Activated CD4-positive, alpha-beta T cell treated with anti-CD3 and anti-CD28 coated beads, Interleukin-2, amount 50 U/mL, for 4 hours (primary cell): Measurements from ENCODE around the gene SULT1C3.

ENCODE experiments used
- DNase-seq, 2 experiments: peaks; one replicate each; pipeline ENCODE4 v3.0.0-alpha.2; 2020

SULT1C3 gene

GRCh38 chr2:108239786-108240185 lies at the start of gene SULT1C3:
SULT1C3 (plus strand) TSS chr2:108239968; CDS start chr2:108247195, 7,227 bp downstream.
- DNase-seq: no peak

- no peak for DNase-seq
These were observed 46.5 kb upstream of the SULT1C3 start for GRCh38 chr2:108193251-108193650.

- no peak for DNase-seq
These were observed 45.2 kb upstream of the SULT1C3 start for GRCh38 chr2:108194409-108195132.

- DNase-seq: no peak
These were observed 44.7 kb upstream of the SULT1C3 start for GRCh38 chr2:108195133-108195439.

- no peak for DNase-seq
These were observed 40.0 kb upstream of the SULT1C3 start for GRCh38 chr2:108199726-108200125.

GRCh38 chr2:108200569-108200968 lies 39.2 kb upstream of the SULT1C3 start:
- DNase-seq: no peak

GRCh38 chr2:108212671-108213070 lies 27.1 kb upstream of the SULT1C3 start:
- no peak for DNase-seq

GRCh38 chr2:108215794-108216211 lies 24.0 kb upstream of the SULT1C3 start:
- DNase-seq: no peak

GRCh38 chr2:108217211-108217610 lies 22.6 kb upstream of the SULT1C3 start:
- DNase-seq: no peak

- DNase-seq: no peak
These were observed 20.1 kb upstream of the SULT1C3 start for GRCh38 chr2:108219688-108220087.

- DNase-seq: no peak
These were observed 19.6 kb upstream of the SULT1C3 start for GRCh38 chr2:108220191-108220590.

- no peak for DNase-seq
These were observed 18.7 kb upstream of the SULT1C3 start for GRCh38 chr2:108220942-108221541.

- no peak for DNase-seq
These were observed 17.5 kb upstream of the SULT1C3 start for GRCh38 chr2:108222261-108222660.

GRCh38 chr2:108223573-108223972 lies 16.2 kb upstream of the SULT1C3 start:
- no peak for DNase-seq

- DNase-seq: no peak
These were observed 15.7 kb upstream of the SULT1C3 start for GRCh38 chr2:108224022-108224421.

GRCh38 chr2:108226564-108226963 lies 13.2 kb upstream of the SULT1C3 start:
- DNase-seq: no peak

GRCh38 chr2:108228006-108228405 lies 11.8 kb upstream of the SULT1C3 start:
- DNase-seq: no peak

GRCh38 chr2:108228537-108228936 lies 11.2 kb upstream of the SULT1C3 start:
- DNase-seq: no peak

GRCh38 chr2:108229875-108230274 lies 9.9 kb upstream of the SULT1C3 start:
- DNase-seq: no peak

GRCh38 chr2:108235577-108235976 lies 4.2 kb upstream of the SULT1C3 start:
- DNase-seq: no peak

- no peak for DNase-seq
These were observed 3.0 kb upstream of the SULT1C3 start for GRCh38 chr2:108236676-108237335.

GRCh38 chr2:108240966-108241365 lies 1.2 kb downstream of the SULT1C3 start:
- no peak for DNase-seq

- no peak for DNase-seq
These were observed 3.8 kb downstream of the SULT1C3 start for GRCh38 chr2:108243566-108243965.

- no peak for DNase-seq
These were observed 5.1 kb downstream of the SULT1C3 start for GRCh38 chr2:108244667-108245414.
